Mesendoderm (in vitro differentiated cells): Measurements from ENCODE around the gene TASP1.

Experiments
- DNase-seq: peaks from one replicate; pipeline ENCODE4 v3.0.0; 2013
- H2AK5ac ChIP-seq: 2 replicates; pipeline ENCODE4 v1.6.1; 2013; ENCODE audit warnings: low read length, inconsistent platforms
- H2BK120ac ChIP-seq: 2 replicates; pipeline ENCODE4 v1.6.1; 2013; ENCODE audit warnings: low read depth, mild to moderate bottlenecking, low read length, moderate library complexity, mixed read lengths
- H2BK15ac ChIP-seq: replicated peaks from 2 replicates; pipeline ENCODE4 v1.6.1; 2013; ENCODE audit warnings: low read depth, mild to moderate bottlenecking, moderate library complexity
- H2BK5ac ChIP-seq: 2 replicates; pipeline ENCODE4 v1.6.1; 2013; ENCODE audit warnings: low read length, inconsistent platforms
- H3K18ac ChIP-seq: 2 replicates; pipeline ENCODE4 v1.6.1; 2013; ENCODE audit warnings: mild to moderate bottlenecking, low read length, mixed read lengths
- H3K23ac ChIP-seq: one replicate; pipeline ENCODE4 v1.6.1; 2013; ENCODE audit warnings: low read length
- H3K27ac ChIP-seq: 2 replicates; pipeline ENCODE4 v1.5.1; 2013; ENCODE audit warnings: low read depth, mild to moderate bottlenecking, inconsistent platforms, low read length, moderate library complexity
- H3K27me3 ChIP-seq: 2 replicates; pipeline ENCODE4 v1.6.1; 2013; ENCODE audit warnings: low read length, control low read depth, mild to moderate bottlenecking, inconsistent platforms; ENCODE audit not compliant: insufficient read depth, poor library complexity
- H3K36me3 ChIP-seq: 2 replicates; pipeline ENCODE4 v1.6.1; 2013; ENCODE audit warnings: low read length, inconsistent platforms; ENCODE audit not compliant: control insufficient read depth, insufficient read depth
- H3K4ac ChIP-seq: one replicate; pipeline ENCODE4 v1.6.1; 2013; ENCODE audit warnings: low read depth, mild to moderate bottlenecking, low read length, moderate library complexity
- H3K4me1 ChIP-seq: 2 replicates; pipeline ENCODE4 v1.6.1; 2013; ENCODE audit warnings: low read depth, low read length, inconsistent platforms; ENCODE audit not compliant: control insufficient read depth
- H3K4me2 ChIP-seq: 2 replicates; pipeline ENCODE4 v1.6.1; 2013; ENCODE audit warnings: low read length
- H3K4me3 ChIP-seq: 2 replicates; pipeline ENCODE4 v1.5.1; 2013; ENCODE audit warnings: mild to moderate bottlenecking, low read length
- H3K56ac ChIP-seq: one replicate; pipeline ENCODE4 v1.6.1; 2013; ENCODE audit warnings: low read length
- H3K79me1 ChIP-seq: 2 replicates; pipeline ENCODE4 v1.6.1; 2013; ENCODE audit warnings: low read length, inconsistent platforms
- H3K79me2 ChIP-seq: 2 replicates; pipeline ENCODE4 v1.6.1; 2013; ENCODE audit warnings: mild to moderate bottlenecking, low read length; ENCODE audit not compliant: control insufficient read depth, insufficient read depth
- H3K9ac ChIP-seq: 2 replicates; pipeline ENCODE4 v1.6.1; 2013; ENCODE audit warnings: low read length, inconsistent platforms
- H4K5ac ChIP-seq: one replicate; pipeline ENCODE4 v1.6.1; 2013; ENCODE audit warnings: low read length
- H4K8ac ChIP-seq: one replicate; pipeline ENCODE4 v1.6.1; 2013; ENCODE audit warnings: low read depth, mild to moderate bottlenecking, control low read depth, low read length, moderate library complexity
- WGBS: extraction: QIAGEN DNeasy Blood & Tissue Kit; methylation state at CpG from one replicate; pipeline ENCODE4 v1.1.7; 2013; ENCODE audit warnings: low lambda C conversion rate, missing lambda C conversion rate; ENCODE audit not compliant: insufficient coverage; ENCODE audit errors: extremely low coverage; 5-methylcytosine and 5-hydroxymethylcytosine counted together

Gene TASP1

DNA sequence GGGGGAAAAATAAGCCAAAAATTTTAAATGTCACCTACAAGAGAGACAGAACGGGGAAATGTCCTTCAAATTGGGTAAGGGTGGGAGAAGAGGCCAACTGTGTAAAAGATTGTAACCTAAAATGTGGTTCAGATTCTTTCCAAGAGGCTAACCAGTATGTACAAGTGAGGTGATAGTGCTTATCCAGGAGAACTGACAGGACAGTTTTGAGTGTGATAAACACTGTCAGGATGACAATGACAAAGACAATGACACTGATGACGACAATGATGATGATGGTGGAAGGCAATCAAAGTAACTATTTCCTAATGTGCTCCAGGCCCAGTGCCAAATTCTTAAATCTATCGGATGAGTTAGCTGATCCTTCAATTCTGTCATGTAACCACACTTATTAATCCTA lies 57.3 kb downstream of the TASP1 start:
- H3K4me2 ChIP-seq: no peak overlapping the region

DNA sequence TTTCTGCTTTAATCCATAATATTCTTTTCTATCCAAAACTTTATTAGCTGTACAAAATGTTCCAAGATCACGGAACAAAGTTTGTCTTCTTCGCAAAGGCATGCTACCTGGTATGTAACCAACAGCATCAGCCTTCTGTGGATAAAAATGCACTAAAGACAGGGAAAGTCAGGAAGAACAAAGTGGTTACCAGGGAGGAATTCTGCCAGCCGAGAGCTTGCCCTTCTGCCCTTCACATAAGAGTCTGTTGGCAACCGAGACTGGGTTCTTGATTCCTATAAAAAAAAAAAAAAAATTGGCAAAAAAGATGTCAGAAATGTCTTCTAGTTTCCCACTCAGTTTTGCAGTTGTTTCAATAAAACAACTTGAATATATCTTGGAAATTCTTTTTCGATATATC lies 58.0 kb downstream of the TASP1 start:
- H3K4me3 ChIP-seq: no peak overlapping the region
- H3K18ac ChIP-seq: no peak overlapping the region
- H3K4me1 ChIP-seq: no peaks in the 10 kb centered on the region
- no peak overlapping the region for H4K5ac ChIP-seq
- H3K79me2 ChIP-seq: no peaks in the 10 kb centered on the region
- no peak overlapping the region for H2BK15ac ChIP-seq
- no CpG with 5 or more reads among the region's 5 CpGs for WGBS
- H3K27ac ChIP-seq: no peak overlapping the region
- H3K4me2 ChIP-seq: no peak overlapping the region
- H2BK5ac ChIP-seq: no peak overlapping the region
- H3K4ac ChIP-seq: no peak overlapping the region
- no peak overlapping the region for H3K56ac ChIP-seq
- H3K36me3 ChIP-seq: no peaks in the 10 kb centered on the region
- H3K27me3 ChIP-seq: no peaks in the 10 kb centered on the region
- no peak overlapping the region for H2BK120ac ChIP-seq
- no peak overlapping the region for H3K23ac ChIP-seq
- DNase-seq: no peak
- no peak overlapping the region for H4K8ac ChIP-seq
- H3K9ac ChIP-seq: no peak overlapping the region
- no peak overlapping the region for H2AK5ac ChIP-seq
- H3K79me1 ChIP-seq: no peaks in the 10 kb centered on the region

More for the DNA sequence above, 57.3 kb downstream of the TASP1 start:
- Histone ChIP-seq H4K5ac (no peak overlapping the region), H3K18ac (no peak overlapping the region), H2BK15ac (no peak overlapping the region), H2AK5ac (no peak overlapping the region), H2BK120ac (no peak overlapping the region), H3K79me1 (no peaks in the 10 kb centered on the region), H4K8ac (no peak overlapping the region), H3K79me2 (no peaks in the 10 kb centered on the region), H3K56ac (no peak overlapping the region), H3K4me3 (no peak overlapping the region), H3K36me3 (no peaks in the 10 kb centered on the region), H3K4ac (no peak overlapping the region), H3K4me1 (no peaks in the 10 kb centered on the region), H3K27me3 (no peaks in the 10 kb centered on the region), H2BK5ac (no peak overlapping the region), H3K9ac (no peak overlapping the region), H3K23ac (no peak overlapping the region), H3K27ac (no peak overlapping the region)
- no CpG with 5 or more reads among the region's 3 CpGs for WGBS
- no peak for DNase-seq

DNA sequence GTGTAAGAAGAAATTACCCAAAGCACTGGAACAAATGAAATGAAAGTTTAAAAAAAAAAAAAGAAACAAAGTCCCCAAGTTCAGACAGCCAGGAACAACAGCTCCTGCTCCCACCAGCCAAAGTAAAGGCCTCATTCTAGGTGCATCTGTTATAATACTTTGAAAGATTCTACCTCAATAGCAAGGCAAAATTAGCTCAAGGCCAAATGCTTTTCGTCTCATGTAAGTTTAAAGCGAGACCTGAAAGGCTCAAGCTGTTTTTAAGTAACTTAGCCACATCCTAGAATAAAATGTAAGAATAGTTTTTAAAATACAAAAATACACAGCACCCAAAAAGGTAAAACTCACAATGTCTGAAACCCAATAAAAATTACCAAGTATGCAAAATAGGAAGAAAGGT lies 64.7 kb downstream of the TASP1 start:
- no peaks in the 10 kb centered on the region for H3K79me2 ChIP-seq
- H3K27me3 ChIP-seq: no peaks in the 10 kb centered on the region
- no peak overlapping the region for H2BK15ac ChIP-seq
- no peak overlapping the region for H4K5ac ChIP-seq
- no peak overlapping the region for H2AK5ac ChIP-seq
- no peaks in the 10 kb centered on the region for H3K4me1 ChIP-seq
- DNase-seq: no peak
- H3K4me3 ChIP-seq: no peak overlapping the region
- H3K18ac ChIP-seq: no peak overlapping the region
- no peak overlapping the region for H3K27ac ChIP-seq
- no peak overlapping the region for H4K8ac ChIP-seq
- H2BK120ac ChIP-seq: no peak overlapping the region
- H3K36me3 ChIP-seq: no peaks in the 10 kb centered on the region
- H3K4me2 ChIP-seq: no peak overlapping the region
- peak overlapping the region; percentile 9 for H2BK5ac ChIP-seq
- no peak overlapping the region for H3K56ac ChIP-seq
- no peak overlapping the region for H3K23ac ChIP-seq
- no CpG with 5 or more reads among the region's 2 CpGs for WGBS
- no peak overlapping the region for H3K4ac ChIP-seq
- no peaks in the 10 kb centered on the region for H3K79me1 ChIP-seq
- H3K9ac ChIP-seq: no peak overlapping the region

DNA sequence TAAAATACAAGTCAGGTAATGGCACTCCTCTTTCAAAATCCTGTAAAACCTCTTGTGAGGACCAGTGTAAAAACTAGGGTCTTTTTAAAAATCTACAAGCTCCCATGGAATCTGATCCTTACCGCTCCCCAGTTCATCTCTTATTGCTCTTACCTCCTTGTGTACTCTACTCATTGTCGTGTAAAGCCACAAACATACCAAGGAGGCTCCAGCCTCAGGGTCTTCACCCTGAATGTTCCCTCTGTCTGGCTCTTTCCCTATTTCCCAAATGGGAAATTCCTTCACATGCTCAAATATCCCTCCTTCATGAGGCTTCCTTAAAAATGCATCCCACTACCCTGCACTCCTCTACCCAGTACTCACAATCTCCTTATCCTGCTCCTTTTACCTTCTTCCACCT lies 67.1 kb downstream of the TASP1 start:
- Histone ChIP-seq H3K56ac (no peak overlapping the region), H3K36me3 (no peaks in the 10 kb centered on the region), H3K23ac (no peak overlapping the region), H3K4ac (no peak overlapping the region), H3K4me3 (no peak overlapping the region), H3K4me1 (no peaks in the 10 kb centered on the region), H3K4me2 (no peak overlapping the region), H3K79me2 (no peaks in the 10 kb centered on the region), H2BK120ac (no peak overlapping the region), H2AK5ac (no peak overlapping the region), H4K5ac (no peak overlapping the region), H3K79me1 (no peaks in the 10 kb centered on the region), H3K18ac (no peak overlapping the region), H4K8ac (no peak overlapping the region), H3K27me3 (no peaks in the 10 kb centered on the region), H2BK5ac (no peak overlapping the region), H3K9ac (no peak overlapping the region), H2BK15ac (no peak overlapping the region), H3K27ac (no peak overlapping the region)
- WGBS: no CpG with 5 or more reads among the region's 2 CpGs
- DNase-seq: peak; percentile 8

DNA sequence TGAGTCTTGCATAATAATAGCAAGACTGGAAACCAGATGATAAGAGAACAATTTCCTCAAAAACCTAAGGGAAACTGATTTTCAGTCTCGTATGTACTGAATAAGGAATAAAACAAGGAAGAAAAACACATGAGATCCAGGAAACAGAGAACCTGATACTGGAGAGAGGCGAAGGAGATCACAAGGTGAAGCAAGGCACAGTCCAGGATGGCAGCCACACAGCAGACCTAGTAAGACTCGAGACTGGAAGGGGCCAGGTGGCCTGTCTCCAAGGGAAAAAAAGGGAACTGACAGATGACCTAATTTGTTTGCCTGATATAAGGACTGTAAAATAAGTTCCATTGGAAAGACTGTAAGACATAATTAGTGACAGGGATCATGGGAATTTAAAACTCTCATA lies 71.1 kb downstream of the TASP1 start:
- Histone ChIP-seq H2BK5ac (no peak overlapping the region), H3K4me1 (no peaks in the 10 kb centered on the region), H3K56ac (no peak overlapping the region), H3K79me1 (no peaks in the 10 kb centered on the region), H4K8ac (no peak overlapping the region), H3K18ac (no peak overlapping the region), H2BK15ac (no peak overlapping the region), H3K36me3 (no peaks in the 10 kb centered on the region), H4K5ac (no peak overlapping the region), H3K79me2 (no peaks in the 10 kb centered on the region), H3K27ac (no peak overlapping the region), H3K9ac (no peak overlapping the region), H2BK120ac (no peak overlapping the region), H3K27me3 (no peaks in the 10 kb centered on the region), H3K23ac (no peak overlapping the region), H2AK5ac (no peak overlapping the region), H3K4me2 (no peak overlapping the region), H3K4me3 (no peak overlapping the region), H3K4ac (no peak overlapping the region)
- DNase-seq: no peak
- whole genome bisulfite sequencing: no CpG with 5 or more reads among the region's 3 CpGs

DNA sequence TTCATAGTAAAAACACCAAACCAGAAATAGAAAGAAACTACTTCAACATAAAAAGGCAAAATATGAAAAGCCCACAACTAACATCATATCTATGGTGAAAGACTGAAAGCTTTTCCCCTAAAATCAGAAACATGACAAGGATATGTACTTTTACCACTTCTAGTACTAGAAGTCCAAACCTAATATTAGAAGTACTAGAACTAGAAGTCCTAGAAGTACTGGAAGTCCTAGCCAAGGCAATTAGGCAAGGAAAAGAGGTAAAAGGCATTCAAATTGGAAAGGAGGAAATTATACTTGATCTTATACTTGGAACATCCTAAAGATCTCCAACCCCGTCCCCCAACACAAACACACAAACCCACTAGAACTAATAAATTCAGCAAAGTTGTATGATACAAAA lies 74.9 kb downstream of the TASP1 start:
- Histone ChIP-seq H3K36me3 (no peaks in the 10 kb centered on the region), H3K56ac (no peak overlapping the region), H3K18ac (no peak overlapping the region), H3K79me2 (no peaks in the 10 kb centered on the region), H3K4me3 (no peak overlapping the region), H3K27ac (no peak overlapping the region), H3K4me2 (no peak overlapping the region), H3K4me1 (no peaks in the 10 kb centered on the region), H3K9ac (no peak overlapping the region), H2AK5ac (no peak overlapping the region), H3K23ac (no peak overlapping the region), H3K79me1 (no peaks in the 10 kb centered on the region), H3K4ac (no peak overlapping the region), H2BK15ac (no peak overlapping the region), H2BK5ac (no peak overlapping the region), H4K8ac (no peak overlapping the region), H3K27me3 (no peaks in the 10 kb centered on the region), H2BK120ac (no peak overlapping the region), H4K5ac (no peak overlapping the region)
- no peak for DNase-seq
- 100% methylated on average over 1 of the region's 1 CpG for WGBS
